ENCODE data around the gene KIRREL3.
A peak's percentile ranks its signal among the peaks of the same experiment; 100 is the strongest.

KIRREL3 gene

GRCh38 chr11:126638648-126639047, 361.9 kb downstream of the KIRREL3 start:
- DNase-seq (ENCODE audit: low read depth) = no peak
- TF ChIP-seq CTCF (IDR thresholded peaks at IDR 0.05; ENCODE audit: control insufficient read depth, insufficient read depth, low read depth, low read length, missing control alignments) = no peak

GRCh38 chr11:126637795-126638175, 362.8 kb downstream of the KIRREL3 start:
- TF ChIP-seq CTCF (IDR thresholded peaks at IDR 0.05; ENCODE audit: control insufficient read depth, insufficient read depth, low read depth, low read length, missing control alignments) = no peak
- no peak overlapping the region for H3K4me3 ChIP-seq (ENCODE audit: control insufficient read depth, low read depth, low read length)

More at GRCh38 chr11:126638648-126639047, 361.9 kb downstream of the KIRREL3 start:
- H3K4me3 ChIP-seq (ENCODE audit: control insufficient read depth, low read depth, low read length) = no peak overlapping the region

GRCh38 chr11:126636911-126637794, 363.4 kb downstream of the KIRREL3 start:
- no peak overlapping the region for H3K4me3 ChIP-seq (ENCODE audit: control insufficient read depth, low read depth, low read length)
- no peak for DNase-seq (ENCODE audit: low read depth)
- TF ChIP-seq CTCF (IDR thresholded peaks at IDR 0.05; ENCODE audit: control insufficient read depth, insufficient read depth, low read depth, low read length, missing control alignments) = no peak

More at GRCh38 chr11:126637795-126638175, 362.8 kb downstream of the KIRREL3 start:
- peak; percentile 84 for DNase-seq (ENCODE audit: low read depth)

GRCh38 chr11:126635511-126635910, 365.1 kb downstream of the KIRREL3 start:
- DNase-seq (ENCODE audit: low read depth) = no peak
- no peak overlapping the region for H3K4me3 ChIP-seq (ENCODE audit: control insufficient read depth, low read depth, low read length)
- TF ChIP-seq CTCF (IDR thresholded peaks at IDR 0.05; ENCODE audit: control insufficient read depth, insufficient read depth, low read depth, low read length, missing control alignments) = no peak

- DNase-seq (ENCODE audit: low read depth) = no peak
- TF ChIP-seq CTCF (IDR thresholded peaks at IDR 0.05; ENCODE audit: control insufficient read depth, insufficient read depth, low read depth, low read length, missing control alignments) = no peak
- no peak overlapping the region for H3K4me3 ChIP-seq (ENCODE audit: control insufficient read depth, low read depth, low read length)
These were observed 365.6 kb downstream of the KIRREL3 start for GRCh38 chr11:126634963-126635362.

- no peak for TF ChIP-seq CTCF (IDR thresholded peaks at IDR 0.05; ENCODE audit: control insufficient read depth, insufficient read depth, low read depth, low read length, missing control alignments)
- H3K4me3 ChIP-seq (ENCODE audit: control insufficient read depth, low read depth, low read length) = no peak overlapping the region
- DNase-seq (ENCODE audit: low read depth) = no peak
These were observed 367.2 kb downstream of the KIRREL3 start for GRCh38 chr11:126633330-126633729.
